K562 (cell line): Measurements from ENCODE around the gene NFAM1. TPM values are rescaled to one million over a fixed set of nuclear protein-coding genes. Genes with fewer than 3 reads are reported as not detected.
A peak's percentile ranks its signal among the peaks of the same experiment; 100 is the strongest.

Source experiments
- ATAC-seq: fragments of 200-7000 bp; cut with Tn5 transposase; 3 replicates; pipeline ENCODE4 v1.9.1; 2020; ENCODE audit warnings: moderate library complexity
- BruUV-seq: library from RNA; stranded (reverse); fragments of 400-500 nt; replicated peaks from 2 replicates; lab custom pipeline; 2021; lab: Mats Ljungman, UMichigan
- CTCF ChIA-PET: fragments of 300-600 bp; formaldehyde crosslinking; extraction: SDS; loops from one replicate; lab custom pipeline; 2021; ENCODE audit warnings: low intra/inter-chr PET ratio; lab: Yijun Ruan, JAX
- POLR2A ChIA-PET: fragments of 300-600, 350-650 bp; sonication (Branson Sonifier 250); formaldehyde crosslinking; extraction: SDS; loops from one replicate; lab custom pipeline; 2021; ENCODE audit warnings: antibody characterized with exemption, inconsistent platforms; lab: Yijun Ruan, JAX
- DNase-seq, 4 experiments: peaks; one replicate each; pipeline versions ENCODE4 v3.0.0 to v3.0.0-alpha.2; 2011 to 2018; ENCODE audit warnings: low spot score in 3 of 4, mixed read lengths in 3 of 4; ENCODE audit errors: extremely low read depth in 1 of 4
- FAIRE-seq: peaks from 2 replicates; lab custom pipeline; 2011; peaks lifted over from hg19 to GRCh38; lab: Jason Lieb, UNC
- H2AFZ ChIP-seq: 2 replicates; pipeline ENCODE4 v1.6.0; 2011; ENCODE audit warnings: low read depth, low read length, control low read depth, inconsistent platforms
- H3K27ac ChIP-seq: fragments of 200-600 bp; 3 replicates; pipeline ENCODE4 v1.8.0; 2011; ENCODE audit warnings: low read depth, mild to moderate bottlenecking, control low read depth, inconsistent platforms, low read length, moderate library complexity, mixed read lengths; ENCODE audit errors: extremely low read depth
- H3K27me3 ChIP-seq, 2 experiments: fragments of 300-600 bp in 1 of 2; 2 replicates in 1 of 2; 3 replicates in 1 of 2; pipeline versions ENCODE4 v1.6.0 to v1.8.0; 2011; ENCODE audit warnings: inconsistent platforms in 2 of 2, low read length in 2 of 2, mild to moderate bottlenecking in 1 of 2, mixed read lengths in 1 of 2, moderate library complexity in 1 of 2; ENCODE audit not compliant: control insufficient read depth in 2 of 2, insufficient read depth in 2 of 2
- H3K36me3 ChIP-seq: fragments of 300-600 bp; 3 replicates; pipeline ENCODE4 v1.8.0; 2011; ENCODE audit warnings: mild to moderate bottlenecking, low read length, inconsistent platforms; ENCODE audit not compliant: control insufficient read depth, insufficient read depth
- H3K4me1 ChIP-seq, 2 experiments: fragments of 200-600 bp in 1 of 2; replicated peaks in 1 of 2; 2 replicates in 1 of 2; 3 replicates in 1 of 2; pipeline versions ENCODE4 v1.5.1 to v1.8.0; 2011; ENCODE audit warnings: inconsistent platforms in 2 of 2, low read length in 2 of 2, mild to moderate bottlenecking in 1 of 2, mixed read lengths in 1 of 2, moderate library complexity in 1 of 2; ENCODE audit not compliant: control insufficient read depth in 2 of 2, insufficient read depth in 2 of 2
- H3K4me2 ChIP-seq: 2 replicates; pipeline ENCODE4 v1.6.1; 2011; ENCODE audit warnings: low read length, control low read depth, inconsistent platforms, mixed read lengths; ENCODE audit not compliant: insufficient read depth
- H3K4me3 ChIP-seq: fragments of 200-600 bp; sonication (generic), shearing (Covaris generic); 2 replicates; pipeline ENCODE4 v1.5.1; 2016; ENCODE audit warnings: control low read depth, inconsistent platforms
- H3K79me2 ChIP-seq: fragments of 200-600 bp; 3 replicates; pipeline ENCODE4 v1.8.0; 2011; ENCODE audit warnings: low read length, inconsistent platforms; ENCODE audit not compliant: control insufficient read depth, insufficient read depth
- H3K9ac ChIP-seq, 2 experiments: 2 replicates each; pipeline versions ENCODE4 v1.6.0 to v1.6.1; 2011; ENCODE audit warnings: low read depth in 2 of 2, low read length in 2 of 2, control low read depth in 1 of 2, inconsistent platforms in 1 of 2, mild to moderate bottlenecking in 1 of 2, mixed read lengths in 1 of 2; ENCODE audit not compliant: insufficient read depth in 1 of 2
- H3K9me1 ChIP-seq: one replicate; pipeline ENCODE4 v1.6.0; 2011; ENCODE audit warnings: inconsistent platforms, mild to moderate bottlenecking, low read length, moderate library complexity; ENCODE audit not compliant: control insufficient read depth, insufficient read depth
- H3K9me3 ChIP-seq: replicated peaks from 2 replicates; pipeline ENCODE4 v1.5.1; 2011; ENCODE audit warnings: low read depth, low read length, inconsistent platforms; ENCODE audit not compliant: control insufficient read depth, insufficient read depth
- H4K20me1 ChIP-seq: replicated peaks from 2 replicates; pipeline ENCODE4 v1.6.1; 2011; ENCODE audit warnings: low read length, inconsistent platforms, mixed read lengths; ENCODE audit not compliant: control insufficient read depth, insufficient read depth
- ARHGAP35 ChIP-seq: fragments of 450-650 bp; IDR thresholded peaks from 2 replicates; pipeline ENCODE4 v1.6.1; 2018; ENCODE audit not compliant: partially characterized antibody
- DPF2 ChIP-seq: fragments of 450-650 bp; IDR thresholded peaks from 2 replicates; pipeline ENCODE4 v1.6.1; 2016
- FOS ChIP-seq: IDR thresholded peaks from 3 replicates; pipeline ENCODE4 v1.6.1; 2011; ENCODE audit not compliant: insufficient read length; ENCODE audit errors: extremely low read depth
- NFE2 ChIP-seq: IDR thresholded peaks from 2 replicates; pipeline ENCODE4 v1.6.1; 2014; ENCODE audit warnings: antibody characterized with exemption, low read depth
- RB1 ChIP-seq: fragments of 450-650 bp; IDR thresholded peaks from 2 replicates; pipeline ENCODE4 v1.6.1; 2017; ENCODE audit warnings: low read depth, mild to moderate bottlenecking
- RFX1 ChIP-seq: fragments of 450-650 bp; IDR thresholded peaks from 2 replicates; pipeline ENCODE4 v1.6.1; 2016; ENCODE audit warnings: mild to moderate bottlenecking, moderate library complexity
- RHOXF2B ChIP-seq: fragments of 250-450 bp; sonication (Bioruptor Pico); conservative IDR thresholded peaks from 2 replicates; pipeline ENCODE4 v1.5.1; 2021
- ZNF143 ChIP-seq: sonication (generic); formaldehyde crosslinking; IDR thresholded peaks from 2 replicates; pipeline ENCODE4 v1.9.0; 2022; ENCODE audit warnings: mild to moderate bottlenecking, missing genetic modification reagents
- ZNF707 ChIP-seq: fragments of 250-450 bp; sonication (Bioruptor Pico); conservative IDR thresholded peaks from 2 replicates; pipeline ENCODE4 v1.8.0; 2022; ENCODE audit warnings: inconsistent platforms, mild to moderate bottlenecking, moderate library complexity
- WGBS: fragments of 100-300 bp; shearing (Covaris generic); methylation state at CpG from one replicate; pipeline ENCODE4 v1.1.6; 2016; ENCODE audit warnings: low coverage, mixed read lengths; ENCODE audit not compliant: insufficient coverage; ENCODE audit errors: missing lambda C conversion rate; 5-methylcytosine and 5-hydroxymethylcytosine counted together
- in situ Hi-C: fragments of 300-500 bp; cut with MboI; formaldehyde crosslinking; loops from 4 replicates; pipeline ENCODE4 v1.15.0; 2018; ENCODE audit warnings: inconsistent platforms, mixed read lengths
- intact Hi-C: fragments of 100-400 bp; cut with micrococcal nuclease; formaldehyde crosslinking; loops from 2 replicates; pipeline ENCODE4 v1.14.2; 2022
- polyA plus RNA-seq, 8 experiments: library from polyadenylated mRNA; depleted of rRNA in 4 of 8; stranded (reverse) in 5 of 8; unstranded in 3 of 8; fragments of >200 nt; fragmentation: Nextera tagmentation in 2 of 8; fragmentation: Illumina TruSeq in 1 of 8; extraction: Ambion mirVana in 2 of 8; extraction: Trizol in 1 of 8; gene quantifications; 2 replicates each; pipeline versions ENCODE4 v1.2.1 to v1.2.3, GENCODE V29; 2011 to 2014; ENCODE audit warnings: inconsistent platforms in 1 of 8, missing spikeins in 1 of 8
- total RNA-seq, 7 experiments: library from RNA; depleted of rRNA in 6 of 7; stranded (reverse); fragments of >200 nt in 6 of 7; fragmentation: Illumina TruSeq in 2 of 7; extraction: Trizol in 2 of 7; gene quantifications; 2 replicates each; pipeline versions ENCODE4 v1.2.1 to v1.2.3, GENCODE V29; 2011 to 2021; ENCODE audit warnings: low replicate concordance in 1 of 7

NFAM1 gene
- total and polyA plus RNA-seq, 9 of the 15 experiments (the other 6 are each of a cell fraction or from before 2014, with no cell fraction given), result 0.01 to 0.18 (median 0.03) TPM; not detected in 5

DNA sequence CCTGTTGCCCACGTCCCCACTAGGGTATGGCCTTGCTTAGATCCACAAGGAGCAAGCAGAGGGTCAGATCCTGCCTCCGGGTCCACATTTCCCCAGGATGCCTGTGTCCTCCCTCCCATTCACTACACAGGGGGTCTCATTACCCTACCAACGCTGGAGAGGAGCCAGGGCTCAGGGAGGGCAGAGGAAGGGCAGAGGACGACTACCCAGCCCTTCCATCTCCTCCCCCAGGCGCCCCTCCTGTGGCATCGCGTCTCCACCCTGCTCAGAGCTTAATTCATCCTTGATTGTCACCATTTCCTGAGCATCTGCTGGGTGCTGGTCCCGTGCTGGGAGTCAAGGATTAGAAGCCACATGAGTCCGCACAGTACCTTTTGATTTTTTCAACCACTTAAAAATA is 5.0 kb downstream of the NFAM1 start:
- Histone ChIP-seq H3K36me3 (no peaks in the 10 kb centered on the region), H3K4me3 (no peak overlapping the region), H2AFZ (no peak overlapping the region), H3K79me2 (no peaks in the 10 kb centered on the region), H3K9ac (0 out of 4 replicates have a peak overlapping the region, but pooled peaks of 1 of the 2 experiments have one; percentile 52), H4K20me1 (no peaks in the 10 kb centered on the region), H3K9me1 (no peaks in the 10 kb centered on the region), H3K27ac (no peak overlapping the region), H3K9me3 (no peaks in the 10 kb centered on the region), H3K4me1 (peaks cover 0 to 37% of the 10 kb centered on the region in 2 experiments; a peak in 3 of 5 replicates), H3K4me2 (no peak overlapping the region), H3K27me3 (no peaks in the 10 kb centered on the region)
- ChIA-PET POLR2A (no interaction called here), CTCF (no interaction called here)
- WGBS, result 33% methylated on average over 6 of the region's 9 CpGs
- FAIRE-seq, result no peak
- DNase-seq, result no peak
- no TSS peak for BruUV-seq
- in situ Hi-C loops, result loop anchor here (25.0 kb wide), 1 partner anchor 465 kb away; the partner anchor contains the start of genes SEPTIN3 and SMIM45
- ATAC-seq, result no peak
- no peak for TF ChIP-seq RHOXF2B (CRISPR knock-in tag)
- TF ChIP-seq RB1, result no peak
- no peak for TF ChIP-seq FOS
- no peak for TF ChIP-seq NFE2
- TF ChIP-seq RFX1, result no peak
- no peak for TF ChIP-seq ARHGAP35
- TF ChIP-seq ZNF143 (CRISPR knock-in tag), result no peak
- no peak for TF ChIP-seq DPF2
- TF ChIP-seq ZNF707 (CRISPR knock-in tag), result no peak
- TF ChIP-seq, all 486 proteins: peak for 0
- intact Hi-C loops, result no loop called here
